K562 (cell line): ENCODE data around the gene ACBD4. TPM values are rescaled to one million over a fixed set of nuclear protein-coding genes. Genes with fewer than 3 reads are reported as not detected.

Experiments
- ATAC-seq: fragments of 200-7000 bp; cut with Tn5 transposase; 3 replicates; pipeline ENCODE4 v1.9.1; 2020; ENCODE audit warnings: moderate library complexity
- BruUV-seq: library from RNA; stranded (reverse); fragments of 400-500 nt; replicated peaks from 2 replicates; lab custom pipeline; 2021; lab: Mats Ljungman, UMichigan
- CTCF ChIA-PET: fragments of 300-600 bp; formaldehyde crosslinking; extraction: SDS; loops from one replicate; lab custom pipeline; 2021; ENCODE audit warnings: low intra/inter-chr PET ratio; lab: Yijun Ruan, JAX
- POLR2A ChIA-PET: fragments of 300-600, 350-650 bp; sonication (Branson Sonifier 250); formaldehyde crosslinking; extraction: SDS; loops from one replicate; lab custom pipeline; 2021; ENCODE audit warnings: antibody characterized with exemption, inconsistent platforms; lab: Yijun Ruan, JAX
- DNase-seq, 4 experiments: peaks; one replicate each; pipeline versions ENCODE4 v3.0.0 to v3.0.0-alpha.2; 2011 to 2018; ENCODE audit warnings: low spot score in 3 of 4, mixed read lengths in 3 of 4; ENCODE audit errors: extremely low read depth in 1 of 4
- FAIRE-seq: peaks from 2 replicates; lab custom pipeline; 2011; peaks lifted over from hg19 to GRCh38; lab: Jason Lieb, UNC
- H2AFZ ChIP-seq: 2 replicates; pipeline ENCODE4 v1.6.0; 2011; ENCODE audit warnings: low read depth, low read length, control low read depth, inconsistent platforms
- H3K27ac ChIP-seq: fragments of 200-600 bp; 3 replicates; pipeline ENCODE4 v1.8.0; 2011; ENCODE audit warnings: low read depth, mild to moderate bottlenecking, control low read depth, inconsistent platforms, low read length, moderate library complexity, mixed read lengths; ENCODE audit errors: extremely low read depth
- H3K27me3 ChIP-seq, 2 experiments: fragments of 300-600 bp in 1 of 2; 2 replicates in 1 of 2; 3 replicates in 1 of 2; pipeline versions ENCODE4 v1.6.0 to v1.8.0; 2011; ENCODE audit warnings: inconsistent platforms in 2 of 2, low read length in 2 of 2, mild to moderate bottlenecking in 1 of 2, mixed read lengths in 1 of 2, moderate library complexity in 1 of 2; ENCODE audit not compliant: control insufficient read depth in 2 of 2, insufficient read depth in 2 of 2
- H3K36me3 ChIP-seq: fragments of 300-600 bp; 3 replicates; pipeline ENCODE4 v1.8.0; 2011; ENCODE audit warnings: mild to moderate bottlenecking, low read length, inconsistent platforms; ENCODE audit not compliant: control insufficient read depth, insufficient read depth
- H3K4me1 ChIP-seq, 2 experiments: fragments of 200-600 bp in 1 of 2; replicated peaks in 1 of 2; 2 replicates in 1 of 2; 3 replicates in 1 of 2; pipeline versions ENCODE4 v1.5.1 to v1.8.0; 2011; ENCODE audit warnings: inconsistent platforms in 2 of 2, low read length in 2 of 2, mild to moderate bottlenecking in 1 of 2, mixed read lengths in 1 of 2, moderate library complexity in 1 of 2; ENCODE audit not compliant: control insufficient read depth in 2 of 2, insufficient read depth in 2 of 2
- H3K4me2 ChIP-seq: 2 replicates; pipeline ENCODE4 v1.6.1; 2011; ENCODE audit warnings: low read length, control low read depth, inconsistent platforms, mixed read lengths; ENCODE audit not compliant: insufficient read depth
- H3K4me3 ChIP-seq: fragments of 200-600 bp; sonication (generic), shearing (Covaris generic); 2 replicates; pipeline ENCODE4 v1.5.1; 2016; ENCODE audit warnings: control low read depth, inconsistent platforms
- H3K79me2 ChIP-seq: fragments of 200-600 bp; 3 replicates; pipeline ENCODE4 v1.8.0; 2011; ENCODE audit warnings: low read length, inconsistent platforms; ENCODE audit not compliant: control insufficient read depth, insufficient read depth
- H3K9ac ChIP-seq, 2 experiments: 2 replicates each; pipeline versions ENCODE4 v1.6.0 to v1.6.1; 2011; ENCODE audit warnings: low read depth in 2 of 2, low read length in 2 of 2, control low read depth in 1 of 2, inconsistent platforms in 1 of 2, mild to moderate bottlenecking in 1 of 2, mixed read lengths in 1 of 2; ENCODE audit not compliant: insufficient read depth in 1 of 2
- H3K9me1 ChIP-seq: one replicate; pipeline ENCODE4 v1.6.0; 2011; ENCODE audit warnings: inconsistent platforms, mild to moderate bottlenecking, low read length, moderate library complexity; ENCODE audit not compliant: control insufficient read depth, insufficient read depth
- H3K9me3 ChIP-seq: replicated peaks from 2 replicates; pipeline ENCODE4 v1.5.1; 2011; ENCODE audit warnings: low read depth, low read length, inconsistent platforms; ENCODE audit not compliant: control insufficient read depth, insufficient read depth
- H4K20me1 ChIP-seq: replicated peaks from 2 replicates; pipeline ENCODE4 v1.6.1; 2011; ENCODE audit warnings: low read length, inconsistent platforms, mixed read lengths; ENCODE audit not compliant: control insufficient read depth, insufficient read depth
- HINFP ChIP-seq: fragments of 450-650 bp; conservative IDR thresholded peaks from 2 replicates; pipeline ENCODE4 v1.6.1; 2016; ENCODE audit warnings: missing genetic modification characterization, low read depth, mild to moderate bottlenecking, control low read depth, missing compliant biosample characterization
- POLR2AphosphoS5 ChIP-seq: IDR thresholded peaks from 2 replicates; pipeline ENCODE4 v1.6.1; 2011; ENCODE audit warnings: mild to moderate bottlenecking, low read depth, low read length, moderate library complexity; ENCODE audit not compliant: control insufficient read depth, insufficient read depth
- POLR2G ChIP-seq: fragments of 200-400 bp; formaldehyde crosslinking; IDR thresholded peaks from 2 replicates; pipeline ENCODE4 v1.6.1; 2017; ENCODE audit warnings: low read depth, mild to moderate bottlenecking, antibody characterized with exemption, low read length, moderate library complexity
- RBM22 ChIP-seq: fragments of 200-400 bp; formaldehyde crosslinking; IDR thresholded peaks from 2 replicates; pipeline ENCODE4 v1.6.1; 2018; ENCODE audit warnings: low read length, low read depth; ENCODE audit not compliant: poor library complexity, severe bottlenecking
- SOX6 ChIP-seq: fragments of 450-650 bp; IDR thresholded peaks from 2 replicates; pipeline ENCODE4 v1.6.1; 2014; ENCODE audit warnings: mild to moderate bottlenecking
- WGBS: fragments of 100-300 bp; shearing (Covaris generic); methylation state at CpG from one replicate; pipeline ENCODE4 v1.1.6; 2016; ENCODE audit warnings: low coverage, mixed read lengths; ENCODE audit not compliant: insufficient coverage; ENCODE audit errors: missing lambda C conversion rate; 5-methylcytosine and 5-hydroxymethylcytosine counted together
- in situ Hi-C: fragments of 300-500 bp; cut with MboI; formaldehyde crosslinking; loops from 4 replicates; pipeline ENCODE4 v1.15.0; 2018; ENCODE audit warnings: inconsistent platforms, mixed read lengths
- intact Hi-C: fragments of 100-400 bp; cut with micrococcal nuclease; formaldehyde crosslinking; loops from 2 replicates; pipeline ENCODE4 v1.14.2; 2022
- polyA plus RNA-seq, 8 experiments: library from polyadenylated mRNA; depleted of rRNA in 4 of 8; stranded (reverse) in 5 of 8; unstranded in 3 of 8; fragments of >200 nt; fragmentation: Nextera tagmentation in 2 of 8; fragmentation: Illumina TruSeq in 1 of 8; extraction: Ambion mirVana in 2 of 8; extraction: Trizol in 1 of 8; gene quantifications; 2 replicates each; pipeline versions ENCODE4 v1.2.1 to v1.2.3, GENCODE V29; 2011 to 2014; ENCODE audit warnings: inconsistent platforms in 1 of 8, missing spikeins in 1 of 8
- total RNA-seq, 7 experiments: library from RNA; depleted of rRNA in 6 of 7; stranded (reverse); fragments of >200 nt in 6 of 7; fragmentation: Illumina TruSeq in 2 of 7; extraction: Trizol in 2 of 7; gene quantifications; 2 replicates each; pipeline versions ENCODE4 v1.2.1 to v1.2.3, GENCODE V29; 2011 to 2021; ENCODE audit warnings: low replicate concordance in 1 of 7

Gene ACBD4
- total and polyA plus RNA-seq, 9 of the 15 experiments (the other 6 are each of a cell fraction or from before 2014, with no cell fraction given) = 0.14 to 6.9 (median 4.6) TPM

- ATAC-seq (no peak), FAIRE-seq (no peak)
- BruUV-seq = no TSS peak
- Histone ChIP-seq H2AFZ (no peak overlapping the region), H3K4me1 (no peaks in the 10 kb centered on the region), H3K9me3 (no peaks in the 10 kb centered on the region), H3K4me2 (no peak overlapping the region), H3K9me1 (no peaks in the 10 kb centered on the region), H3K4me3 (no peak overlapping the region)
- WGBS = 90% methylated on average over 13 of the region's 13 CpGs
- intact Hi-C loops = loop anchor here (5.0 kb wide), 1 partner anchor 81 kb away; no protein-coding TSS in a partner anchor
- TF ChIP-seq HINFP (tag) = no peak
- no peak for TF ChIP-seq SOX6
- TF ChIP-seq POLR2AphosphoS5 = peak; percentile 31; the same call in 1 of the 2 replicates
- 0 out of 2 replicates have a peak, but pooled peaks have one; percentile 33 for TF ChIP-seq POLR2G
- TF ChIP-seq RBM22 = peak; percentile 12
- TF ChIP-seq, all 486 proteins: peak for 3
- ChIA-PET CTCF (interaction anchor here (0.6 to 1.8 kb wide), 6 partner anchors 33 to 323 kb away, joined by 3 to 10 read pairs (median 6); partner anchors contain the start of gene PLCD3), POLR2A (interaction anchor here (0.6 to 1.6 kb wide), 7 partner anchors 11 to 178 kb away, joined by 3 to 5 read pairs (median 3); no protein-coding TSS in a partner anchor)
- no peak for DNase-seq
- Histone ChIP-seq H3K27me3 (no peaks in the 10 kb centered on the region), H3K27ac (no peak overlapping the region), H4K20me1 (0 out of 2 replicates have a peak, but pooled peaks cover 8% of the 10 kb centered on the region), H3K9ac (peak overlapping the region in 1 of 2 experiments; percentile 30; a peak in 1 of 4 replicates), H3K36me3 (peaks cover 91% of the 10 kb centered on the region), H3K79me2 (no peaks in the 10 kb centered on the region)
- in situ Hi-C loops = no loop called here
Observed at GRCh38 chr17:45098081-45098868, 37.2 kb upstream of the ACBD4 start.
